OCI-LY1 (cell line): ENCODE data around the gene SEMA5A.

Source experiments
- CTCF ChIP-seq: fragments of 200-600 bp; sonication (generic), shearing (Covaris generic); IDR thresholded peaks from 2 replicates; pipeline ENCODE4 v1.5.1; 2017; ENCODE audit warnings: mild to moderate bottlenecking, antibody characterized with exemption, low read length, moderate library complexity, mixed read lengths
- EZH2 ChIP-seq: fragments of 200-600 bp; sonication (generic), shearing (Covaris generic); IDR thresholded peaks from 2 replicates; pipeline ENCODE4 v1.8.0; 2017; ENCODE audit warnings: borderline replicate concordance, mixed run types, mild to moderate bottlenecking, antibody characterized with exemption, low read length, moderate library complexity, mixed read lengths

DNA sequence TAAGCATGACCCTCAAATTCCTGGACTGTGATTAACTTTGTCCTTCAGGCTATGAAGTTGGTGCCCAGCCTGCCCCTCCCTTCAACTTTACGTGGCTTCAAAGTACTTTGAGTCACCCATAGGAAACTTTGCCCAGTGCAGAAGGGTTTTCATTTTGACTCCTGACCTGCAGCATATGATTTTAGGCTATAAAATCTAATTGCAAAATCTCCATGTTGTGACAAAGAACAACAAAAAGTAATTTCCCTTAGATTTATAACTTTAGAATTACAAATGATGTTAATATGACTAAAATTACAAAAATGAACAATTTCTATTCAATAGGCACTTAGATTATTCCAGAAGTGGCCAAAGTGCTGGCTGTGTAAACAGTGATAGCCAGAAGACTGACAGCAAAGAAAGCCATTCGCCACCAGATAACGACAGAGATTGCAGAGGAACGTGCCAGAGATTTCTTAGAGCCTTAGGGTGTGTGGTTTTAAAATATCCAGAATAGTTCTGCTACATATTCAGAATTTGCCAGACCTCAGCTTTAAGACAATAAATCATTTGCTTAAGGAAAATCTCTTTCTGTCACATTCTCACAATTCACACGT, 197.4 kb downstream of the SEMA5A start:
- TF ChIP-seq CTCF (no peak), EZH2 (no peak)
